ENCODE data around the gene WNT3A.

DNA sequence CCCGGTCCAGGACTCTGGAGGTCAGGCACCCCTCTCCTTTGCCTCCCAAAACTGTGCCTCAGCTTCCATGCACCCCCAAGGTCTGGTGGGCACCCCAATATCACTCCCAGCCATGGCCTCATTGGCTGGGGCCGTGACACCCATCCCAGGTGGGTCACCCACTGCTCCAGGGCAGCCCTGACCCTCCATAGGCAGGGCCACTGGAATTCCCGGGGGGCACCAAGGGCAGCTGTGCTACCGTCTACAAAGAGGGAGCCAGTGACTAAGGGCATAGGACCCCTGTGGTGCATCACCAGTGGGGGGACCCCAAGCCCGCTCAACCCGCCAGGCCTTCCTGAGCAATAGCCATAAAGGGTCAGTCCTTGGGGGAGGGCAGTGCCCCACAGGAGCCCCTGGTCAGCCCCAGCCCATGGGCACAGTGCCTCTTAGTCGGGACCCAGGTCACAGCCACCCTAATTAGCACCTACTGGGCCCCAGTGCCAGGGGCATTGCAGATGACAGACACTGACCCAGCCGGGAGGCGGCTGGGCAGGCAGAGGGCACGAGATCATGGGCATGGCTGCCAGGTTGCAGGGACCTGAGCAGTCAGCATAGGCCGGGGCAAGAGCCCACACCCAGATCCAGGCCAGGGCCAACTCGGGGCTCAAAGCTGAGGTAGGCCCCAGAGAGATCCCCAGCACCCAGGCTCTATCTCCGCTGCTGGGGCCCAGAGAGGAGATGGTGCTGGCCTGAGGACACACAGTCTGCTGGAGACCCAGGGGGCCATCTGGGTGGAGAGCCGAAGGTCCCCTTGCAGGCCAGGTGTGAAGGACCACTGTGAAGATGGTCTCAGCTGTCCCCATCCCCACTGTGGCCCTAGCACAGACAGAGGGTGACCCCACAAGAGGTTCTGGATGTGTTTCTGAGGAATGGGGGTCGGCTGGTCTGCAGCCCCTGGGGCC lies 56.7 kb downstream of the WNT3A start:
- TF ChIP-seq, protein P1, sequence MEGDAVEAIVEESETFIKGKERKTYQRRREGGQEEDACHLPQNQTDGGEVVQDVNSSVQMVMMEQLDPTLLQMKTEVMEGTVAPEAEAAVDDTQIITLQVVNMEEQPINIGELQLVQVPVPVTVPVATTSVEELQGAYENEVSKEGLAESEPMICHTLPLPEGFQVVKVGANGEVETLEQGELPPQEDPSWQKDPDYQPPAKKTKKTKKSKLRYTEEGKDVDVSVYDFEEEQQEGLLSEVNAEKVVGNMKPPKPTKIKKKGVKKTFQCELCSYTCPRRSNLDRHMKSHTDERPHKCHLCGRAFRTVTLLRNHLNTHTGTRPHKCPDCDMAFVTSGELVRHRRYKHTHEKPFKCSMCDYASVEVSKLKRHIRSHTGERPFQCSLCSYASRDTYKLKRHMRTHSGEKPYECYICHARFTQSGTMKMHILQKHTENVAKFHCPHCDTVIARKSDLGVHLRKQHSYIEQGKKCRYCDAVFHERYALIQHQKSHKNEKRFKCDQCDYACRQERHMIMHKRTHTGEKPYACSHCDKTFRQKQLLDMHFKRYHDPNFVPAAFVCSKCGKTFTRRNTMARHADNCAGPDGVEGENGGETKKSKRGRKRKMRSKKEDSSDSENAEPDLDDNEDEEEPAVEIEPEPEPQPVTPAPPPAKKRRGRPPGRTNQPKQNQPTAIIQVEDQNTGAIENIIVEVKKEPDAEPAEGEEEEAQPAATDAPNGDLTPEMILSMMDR (IDR thresholded peaks at IDR 0.05) = no peak
- TF ChIP-seq POLR2AphosphoS5 (IDR thresholded peaks at IDR 0.05; ENCODE audit: insufficient read depth in 1 of 2, low read depth in 1 of 2) = no peak

All from vagina (tissue), 2 donors.